Prostate gland (tissue), 2 donors: Measurements from ENCODE around the gene PRDX5.

Experiments
- CTCF ChIP-seq, 4 experiments: fragments of 200-600 bp in 2 of 4; fragments of 450-650 bp in 2 of 4; sonication (generic) in 2 of 4; IDR thresholded peaks; 1 replicate in 3 of 4; 2 replicates in 1 of 4; pipeline ENCODE4 v1.5.1; 2016 to 2019; ENCODE audit warnings: antibody characterized with exemption in 4 of 4, mild to moderate bottlenecking in 2 of 4, moderate library complexity in 2 of 4
- POLR2A ChIP-seq: fragments of 450-650 bp; IDR thresholded peaks from one replicate; pipeline ENCODE4 v1.6.1; 2016; ENCODE audit warnings: antibody characterized with exemption, mild to moderate bottlenecking
- POLR2AphosphoS5 ChIP-seq: sonication (generic); formaldehyde crosslinking; IDR thresholded peaks from one replicate; pipeline ENCODE4 v1.6.1; 2017; ENCODE audit warnings: antibody characterized with exemption

- peak; percentile 67 to 95 (median 76) for TF ChIP-seq CTCF (IDR thresholded peaks at IDR 0.05)
- no peak for TF ChIP-seq POLR2A
- peak; percentile 79 for TF ChIP-seq POLR2AphosphoS5
These were observed 37.4 kb downstream of the PRDX5 start for GRCh38 chr11:64355078-64355940.
